ENCODE data around the gene DNAH14.

DNA sequence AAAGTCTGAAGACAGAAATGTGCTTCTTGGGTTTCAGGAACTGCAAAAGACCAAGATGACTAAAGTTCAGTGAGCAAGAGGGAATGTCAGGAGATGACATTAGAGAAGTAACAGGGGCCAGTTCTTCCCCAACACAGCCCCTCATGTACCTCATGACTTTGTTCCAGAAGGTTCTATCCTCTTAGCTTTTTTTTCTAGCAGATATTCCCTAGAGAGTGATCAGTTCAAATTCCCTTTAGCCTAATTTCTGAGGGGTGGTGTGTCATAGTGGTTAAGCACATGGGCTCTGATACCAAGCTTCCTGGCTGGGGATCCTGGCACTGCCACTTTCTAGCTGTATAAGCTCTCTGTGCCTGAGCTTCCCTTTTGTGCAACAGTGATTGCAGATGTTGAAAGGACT is 390.4 kb downstream of the DNAH14 start:
- TF ChIP-seq, protein P1, sequence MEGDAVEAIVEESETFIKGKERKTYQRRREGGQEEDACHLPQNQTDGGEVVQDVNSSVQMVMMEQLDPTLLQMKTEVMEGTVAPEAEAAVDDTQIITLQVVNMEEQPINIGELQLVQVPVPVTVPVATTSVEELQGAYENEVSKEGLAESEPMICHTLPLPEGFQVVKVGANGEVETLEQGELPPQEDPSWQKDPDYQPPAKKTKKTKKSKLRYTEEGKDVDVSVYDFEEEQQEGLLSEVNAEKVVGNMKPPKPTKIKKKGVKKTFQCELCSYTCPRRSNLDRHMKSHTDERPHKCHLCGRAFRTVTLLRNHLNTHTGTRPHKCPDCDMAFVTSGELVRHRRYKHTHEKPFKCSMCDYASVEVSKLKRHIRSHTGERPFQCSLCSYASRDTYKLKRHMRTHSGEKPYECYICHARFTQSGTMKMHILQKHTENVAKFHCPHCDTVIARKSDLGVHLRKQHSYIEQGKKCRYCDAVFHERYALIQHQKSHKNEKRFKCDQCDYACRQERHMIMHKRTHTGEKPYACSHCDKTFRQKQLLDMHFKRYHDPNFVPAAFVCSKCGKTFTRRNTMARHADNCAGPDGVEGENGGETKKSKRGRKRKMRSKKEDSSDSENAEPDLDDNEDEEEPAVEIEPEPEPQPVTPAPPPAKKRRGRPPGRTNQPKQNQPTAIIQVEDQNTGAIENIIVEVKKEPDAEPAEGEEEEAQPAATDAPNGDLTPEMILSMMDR (IDR thresholded peaks at IDR 0.05), result no peak
- TF ChIP-seq EP300 (IDR thresholded peaks at IDR 0.05) (no peak), POLR2A (IDR thresholded peaks at IDR 0.05) (no peak), POLR2AphosphoS5 (IDR thresholded peaks at IDR 0.05) (no peak)
